Thyroid gland (tissue), 4 donors: ENCODE results near the gene WDR86.

Experiments
- CTCF ChIP-seq, 6 experiments: fragments of 200-600 bp in 3 of 6; fragments of 450-650 bp in 3 of 6; sonication (generic) in 3 of 6; IDR thresholded peaks; one replicate each; pipeline ENCODE4 v1.5.1; 2016 to 2019; ENCODE audit warnings: antibody characterized with exemption in 6 of 6, mild to moderate bottlenecking in 2 of 6, inconsistent platforms in 1 of 6, moderate library complexity in 1 of 6
- POLR2A ChIP-seq, 2 donors: fragments of 450-650 bp; IDR thresholded peaks; one replicate each; pipeline ENCODE4 v1.6.1; 2017; ENCODE audit warnings: antibody characterized with exemption in 2 of 2, mild to moderate bottlenecking in 2 of 2, moderate library complexity in 1 of 2

- TF ChIP-seq CTCF (IDR thresholded peaks at IDR 0.05) = no peak
- TF ChIP-seq POLR2A (IDR thresholded peaks at IDR 0.05) = no peak
Observed at GRCh38 chr7:151386301-151387160, 23.3 kb downstream of the WDR86 start.
